Naive thymus-derived CD8-positive, alpha-beta T cell (primary cell): ENCODE results near the gene PPP1R12C. TPM values are rescaled to one million over a fixed set of nuclear protein-coding genes. Genes with fewer than 3 reads are reported as not detected.
"Not testable (repeated sequence)": the region's sequence is repeated elsewhere in the genome, so short reads cannot be mapped to it uniquely, and the experiment has no call there.

Experiments
- ATAC-seq, 2 donors: fragments of 150-1000 bp; cut with Tn5 transposase in 1 of 2; sonication (Bioruptor Pico), chemical (Tn5 transposase) in 1 of 2; 1 replicate in 1 of 2; 2 replicates in 1 of 2; pipeline ENCODE4 v1.10.0; 2021; ENCODE audit warnings: mild to moderate bottlenecking in 2 of 2, moderate library complexity in 2 of 2
- POLR2A ChIA-PET: fragments of 350-600 bp; sonication (Branson Sonifier 250); formaldehyde crosslinking; loops from one replicate; lab custom pipeline; 2021; ENCODE audit warnings: antibody characterized with exemption; lab: Charles Lee
- DNase-seq, 10 donors: peaks; one replicate each; pipeline versions ENCODE4 v3.0.0 to v3.0.0-alpha.2; 2020 to 2022
- H3K27ac Mint-ChIP-seq, 10 donors: one replicate each; pipeline ENCODE4 v1.8.0; 2020 to 2022; ENCODE audit warnings: mild to moderate bottlenecking in 10 of 10, mixed read lengths in 10 of 10, moderate library complexity in 4 of 10, inconsistent platforms in 1 of 10
- H3K27me3 Mint-ChIP-seq, 5 donors: one replicate each; pipeline ENCODE4 v1.8.0; 2021 to 2022; ENCODE audit warnings: mixed read lengths in 5 of 5
- H3K36me3 Mint-ChIP-seq, 3 donors: one replicate each; pipeline ENCODE4 v1.8.0; 2020 to 2022; ENCODE audit warnings: mixed read lengths in 3 of 3, mild to moderate bottlenecking in 2 of 3, inconsistent platforms in 1 of 3
- H3K4me1 Mint-ChIP-seq, 4 donors: one replicate each; pipeline ENCODE4 v1.8.0; 2021 to 2022; ENCODE audit warnings: mixed read lengths in 4 of 4
- H3K4me3 Mint-ChIP-seq, 10 donors: one replicate each; pipeline ENCODE4 v1.8.0; 2020 to 2022; ENCODE audit warnings: mild to moderate bottlenecking in 10 of 10, mixed read lengths in 10 of 10, moderate library complexity in 6 of 10, inconsistent platforms in 1 of 10
- H3K9me3 Mint-ChIP-seq, 9 donors: one replicate each; pipeline ENCODE4 v1.8.0; 2020 to 2022; ENCODE audit warnings: mixed read lengths in 9 of 9, mild to moderate bottlenecking in 3 of 9, inconsistent platforms in 1 of 9, moderate library complexity in 1 of 9
- polyA plus RNA-seq, 3 donors: library from polyadenylated mRNA; unstranded; fragments of 300-500 nt; fragmentation: Illumina TruSeq; gene quantifications; one replicate each; pipeline ENCODE4 v1.2.3, GENCODE V29; 2021
- total RNA-seq, 8 experiments: library from RNA in 2 of 8; stranded (reverse) in 2 of 8; gene quantifications; one replicate each; pipeline ENCODE4 v1.2.3 and lab custom pipeline; 2021 to 2026

Gene PPP1R12C
- total and polyA plus RNA-seq, 5 experiments from 2014 or later, result 2.7 to 141 (median 6.2) TPM

GRCh38 chr19:55115446-55116065, 1.9 kb downstream of the PPP1R12C start:
- peak overlapping the region; percentile 90 to 99 (median 96) for H3K4me3 Mint-ChIP-seq
- H3K9me3 Mint-ChIP-seq, result peaks cover 0 to 2% (median 0%) of the 10 kb centered on the region in 9 donors
- H3K4me1 Mint-ChIP-seq, result peaks cover 22 to 42% (median 38%) of the 10 kb centered on the region in 4 donors
- DNase-seq, result no peak
- POLR2A ChIA-PET, result no interaction called here
- peaks cover 0 to 3% (median 0%) of the 10 kb centered on the region in 3 donors for H3K36me3 Mint-ChIP-seq
- H3K27me3 Mint-ChIP-seq, result no peaks in the 10 kb centered on the region
- ATAC-seq, result no peak
- H3K27ac Mint-ChIP-seq, result peak overlapping the region; percentile 91 to 97 (median 96)

GRCh38 chr19:55114566-55115145, 2.8 kb downstream of the PPP1R12C start:
- no peaks in the 10 kb centered on the region for H3K27me3 Mint-ChIP-seq
- POLR2A ChIA-PET, result no interaction called here
- ATAC-seq, result no peak
- peaks cover 22 to 42% (median 38%) of the 10 kb centered on the region in 4 donors for H3K4me1 Mint-ChIP-seq
- peak overlapping the region in 3 of 10 donors; percentile 55 to 89 (median 70) for H3K27ac Mint-ChIP-seq
- peak overlapping the region in 9 of 10 donors; percentile 38 to 96 (median 64) for H3K4me3 Mint-ChIP-seq
- DNase-seq, result no peak
- H3K36me3 Mint-ChIP-seq, result peaks cover 0 to 10% (median 0%) of the 10 kb centered on the region in 3 donors
- H3K9me3 Mint-ChIP-seq, result peaks cover 0 to 2% (median 0%) of the 10 kb centered on the region in 9 donors

GRCh38 chr19:55113570-55114039, 3.8 kb downstream of the PPP1R12C start:
- ATAC-seq, result no peak
- POLR2A ChIA-PET, result no interaction called here
- H3K36me3 Mint-ChIP-seq, result peaks cover 0 to 18% (median 0%) of the 10 kb centered on the region in 3 donors
- H3K27ac Mint-ChIP-seq, result no peak overlapping the region
- H3K4me1 Mint-ChIP-seq, result peaks cover 22 to 38% (median 33%) of the 10 kb centered on the region in 4 donors
- DNase-seq, result no peak
- no peaks in the 10 kb centered on the region for H3K27me3 Mint-ChIP-seq
- peak overlapping the region in 1 of 10 donors; percentile 33 for H3K4me3 Mint-ChIP-seq
- H3K9me3 Mint-ChIP-seq, result peaks cover 0 to 2% (median 0%) of the 10 kb centered on the region in 9 donors

GRCh38 chr19:55112777-55113569, 4.5 kb downstream of the PPP1R12C start:
- no peak for ATAC-seq
- H3K36me3 Mint-ChIP-seq, result peaks cover 0 to 19% (median 0%) of the 10 kb centered on the region in 3 donors
- no peaks in the 10 kb centered on the region for H3K27me3 Mint-ChIP-seq
- POLR2A ChIA-PET, result no interaction called here
- no peak overlapping the region for H3K4me3 Mint-ChIP-seq
- DNase-seq, result no peak
- no peak overlapping the region for H3K27ac Mint-ChIP-seq
- H3K4me1 Mint-ChIP-seq, result peaks cover 22 to 33% (median 29%) of the 10 kb centered on the region in 4 donors
- peaks cover 0 to 2% (median 0%) of the 10 kb centered on the region in 9 donors for H3K9me3 Mint-ChIP-seq

GRCh38 chr19:55112246-55112776, 5.1 kb downstream of the PPP1R12C start:
- Mint-ChIP-seq H3K4me1 (peaks cover 20 to 28% (median 24%) of the 10 kb centered on the region in 4 donors), H3K27ac (no peak overlapping the region), H3K4me3 (no peak overlapping the region), H3K9me3 (peaks cover 0 to 2% (median 0%) of the 10 kb centered on the region in 9 donors), H3K36me3 (peaks cover 0 to 19% (median 0%) of the 10 kb centered on the region in 3 donors), H3K27me3 (no peaks in the 10 kb centered on the region)
- DNase-seq (no peak), ATAC-seq (no peak)
- POLR2A ChIA-PET, result no interaction called here

DNA sequence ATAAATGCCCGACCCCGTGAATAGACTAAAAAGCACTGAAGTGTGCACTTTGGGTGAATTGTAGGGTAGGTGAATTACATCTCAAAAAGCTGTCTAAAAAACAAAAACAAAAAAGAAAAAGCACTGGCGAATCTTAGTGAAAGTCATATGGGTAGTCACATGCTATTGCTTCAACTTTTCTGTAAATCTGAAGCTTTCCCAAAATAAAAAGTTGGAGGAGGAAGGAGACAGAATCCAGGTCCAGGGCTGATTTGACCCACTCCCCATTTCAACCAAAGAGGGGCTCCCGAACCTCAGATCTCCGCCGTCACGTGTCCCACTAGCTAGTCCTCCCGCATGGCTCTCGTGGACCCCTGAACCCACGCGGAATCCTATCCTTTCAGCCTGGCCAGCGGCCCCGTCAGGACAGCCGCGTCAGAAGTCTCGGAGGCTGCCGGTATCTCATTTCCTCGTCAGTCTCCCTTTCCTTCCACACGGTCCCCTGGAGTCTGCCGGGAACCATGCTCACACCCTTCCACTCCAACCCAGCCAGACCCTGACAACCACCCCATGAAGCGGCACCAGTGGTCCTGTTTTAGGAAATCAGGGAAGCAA, 6.1 kb downstream of the PPP1R12C start:
- DNase-seq, result no peak
- peaks cover 16 to 23% (median 18%) of the 10 kb centered on the region in 4 donors for H3K4me1 Mint-ChIP-seq
- H3K36me3 Mint-ChIP-seq, result peaks cover 0 to 23% (median 3%) of the 10 kb centered on the region in 3 donors
- no peak for ATAC-seq
- H3K4me3 Mint-ChIP-seq, result no peak overlapping the region
- peaks cover 0 to 2% (median 0%) of the 10 kb centered on the region in 9 donors for H3K9me3 Mint-ChIP-seq
- no peaks in the 10 kb centered on the region for H3K27me3 Mint-ChIP-seq
- H3K27ac Mint-ChIP-seq, result no peak overlapping the region
- POLR2A ChIA-PET, result no interaction called here

DNA sequence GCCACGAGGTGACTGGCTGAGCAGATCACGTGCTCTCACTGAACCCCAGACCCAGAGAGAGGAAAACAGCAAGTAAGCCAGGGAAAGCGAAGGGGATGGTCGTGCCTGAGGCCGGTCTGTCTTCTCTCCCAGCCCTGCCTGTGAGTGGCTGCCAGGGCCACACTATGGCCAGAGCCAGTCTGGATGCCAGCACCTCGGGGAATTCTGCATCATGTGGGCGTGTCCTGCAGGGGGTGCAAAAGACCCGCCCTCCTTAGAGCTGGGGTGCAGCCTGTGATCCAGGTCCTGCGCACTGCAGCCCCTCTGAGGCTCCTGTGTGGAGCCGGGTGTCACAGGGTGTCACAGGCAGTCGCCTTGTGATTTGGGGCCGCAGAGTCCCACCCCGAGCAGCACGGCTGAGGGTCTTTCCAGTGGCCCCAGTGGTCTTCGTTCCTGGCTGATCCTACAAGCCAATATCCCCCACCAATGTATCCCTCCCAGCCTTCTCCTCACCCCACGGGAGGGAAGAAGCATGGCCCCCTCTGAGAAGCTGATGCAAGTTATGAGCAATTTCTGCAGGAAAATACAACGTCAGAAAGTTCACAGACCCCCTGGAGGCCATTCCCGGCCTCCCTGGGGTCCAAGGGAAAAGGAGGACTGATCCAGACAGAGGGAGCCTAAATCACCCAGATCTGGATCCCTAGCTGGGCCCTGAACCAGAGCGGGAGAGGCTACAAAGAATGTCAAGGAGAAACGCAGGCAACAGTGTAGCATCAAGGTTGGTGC, 7.7 kb downstream of the PPP1R12C start:
- ATAC-seq (no peak), DNase-seq (no peak)
- H3K36me3 Mint-ChIP-seq, result peaks cover 0 to 32% (median 3%) of the 10 kb centered on the region in 3 donors
- H3K4me1 Mint-ChIP-seq, result peaks cover 1 to 8% (median 5%) of the 10 kb centered on the region in 4 donors
- peak overlapping the region in 2 of 10 donors; percentile 33 to 55 for H3K27ac Mint-ChIP-seq
- no peaks in the 10 kb centered on the region for H3K27me3 Mint-ChIP-seq
- H3K4me3 Mint-ChIP-seq, result peak overlapping the region in 1 of 10 donors; percentile 69
- H3K9me3 Mint-ChIP-seq, result peaks cover 0 to 2% (median 0%) of the 10 kb centered on the region in 9 donors
- POLR2A ChIA-PET, result interaction anchor here (0.7 kb wide), 1 partner anchor 24 kb away, joined by 4 read pairs; no protein-coding TSS in a partner anchor

DNA sequence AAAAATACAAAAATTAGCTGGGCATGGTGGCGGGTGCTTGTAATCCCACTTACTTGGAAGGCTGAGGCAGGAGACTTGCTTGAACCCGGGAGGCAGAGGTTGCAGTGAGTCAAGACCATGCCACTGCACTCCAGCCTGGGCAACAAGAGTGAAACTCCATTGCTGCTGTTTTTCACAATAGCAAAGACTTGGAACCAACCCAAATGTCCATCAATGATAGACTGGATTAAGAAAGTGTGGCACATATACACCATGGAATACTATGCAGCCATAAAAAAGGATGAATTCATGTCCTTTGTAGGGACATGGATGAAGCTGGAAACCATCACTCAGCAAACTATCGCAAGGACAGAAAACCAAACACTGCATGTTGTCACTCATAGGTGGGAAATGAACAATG, 10.2 kb downstream of the PPP1R12C start:
- H3K4me3 Mint-ChIP-seq, DNase-seq, H3K27ac Mint-ChIP-seq, POLR2A ChIA-PET, ATAC-seq, H3K9me3 Mint-ChIP-seq, H3K27me3 Mint-ChIP-seq, H3K4me1 Mint-ChIP-seq: not testable (repeated sequence)
- H3K36me3 Mint-ChIP-seq, result peaks cover 3 to 46% (median 13%) of the 10 kb centered on the region in 3 donors

DNA sequence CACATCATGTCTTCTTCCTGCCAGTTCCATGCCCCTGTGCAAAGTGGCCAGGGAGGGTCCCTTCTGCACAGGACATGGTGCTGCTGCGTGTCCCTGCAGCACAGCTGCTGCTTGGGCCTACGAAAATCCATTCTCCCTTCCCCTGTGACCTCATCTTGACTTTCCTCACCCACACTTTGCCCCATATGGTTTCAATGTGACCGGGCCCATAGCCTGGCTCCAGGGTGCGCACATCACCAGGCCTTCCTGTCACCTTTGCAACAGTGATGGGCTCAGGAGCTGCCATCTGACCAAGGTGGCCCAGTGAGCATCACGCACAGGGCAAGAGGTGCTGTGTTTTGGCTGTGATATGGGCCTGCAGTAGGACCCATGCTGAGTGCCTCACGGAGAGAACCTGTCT, 10.8 kb downstream of the PPP1R12C start:
- H3K4me1 Mint-ChIP-seq, result peaks cover 0 to 5% (median 3%) of the 10 kb centered on the region in 4 donors
- H3K36me3 Mint-ChIP-seq, result peaks cover 3 to 53% (median 17%) of the 10 kb centered on the region in 3 donors
- H3K27me3 Mint-ChIP-seq, result no peaks in the 10 kb centered on the region
- no peak for ATAC-seq
- H3K4me3 Mint-ChIP-seq, result no peak overlapping the region
- POLR2A ChIA-PET, result no interaction called here
- peaks cover 0 to 2% (median 0%) of the 10 kb centered on the region in 9 donors for H3K9me3 Mint-ChIP-seq
- H3K27ac Mint-ChIP-seq, result peak overlapping the region in 4 of 10 donors; percentile 15 to 77 (median 36)
- no peak for DNase-seq

DNA sequence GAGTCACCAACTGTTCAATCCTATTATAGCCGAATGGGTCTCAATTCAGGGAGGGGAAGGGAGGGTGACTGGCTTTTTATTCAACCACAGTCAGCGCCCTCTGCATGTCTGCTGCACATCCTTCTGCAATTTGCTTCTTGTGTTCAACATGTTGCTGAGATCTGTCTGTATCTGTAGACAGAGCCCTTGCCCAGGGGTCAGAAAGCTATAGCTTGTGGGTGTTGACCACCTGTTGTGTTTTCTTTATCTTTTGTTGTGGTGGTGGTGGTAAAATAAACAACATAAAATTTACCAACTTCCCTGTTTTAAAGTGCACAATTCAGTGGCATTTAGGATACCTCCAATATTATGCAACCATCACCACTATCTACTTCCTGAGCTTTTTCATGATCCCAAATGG, 12.2 kb downstream of the PPP1R12C start:
- DNase-seq (no peak), ATAC-seq (no peak)
- POLR2A ChIA-PET, result no interaction called here
- Mint-ChIP-seq H3K27me3 (no peaks in the 10 kb centered on the region), H3K9me3 (no peaks in the 10 kb centered on the region), H3K4me3 (no peak overlapping the region), H3K4me1 (peaks cover 0 to 3% (median 2%) of the 10 kb centered on the region in 4 donors), H3K27ac (peak overlapping the region in 1 of 10 donors; percentile 29), H3K36me3 (peaks cover 3 to 55% (median 22%) of the 10 kb centered on the region in 3 donors)

DNA sequence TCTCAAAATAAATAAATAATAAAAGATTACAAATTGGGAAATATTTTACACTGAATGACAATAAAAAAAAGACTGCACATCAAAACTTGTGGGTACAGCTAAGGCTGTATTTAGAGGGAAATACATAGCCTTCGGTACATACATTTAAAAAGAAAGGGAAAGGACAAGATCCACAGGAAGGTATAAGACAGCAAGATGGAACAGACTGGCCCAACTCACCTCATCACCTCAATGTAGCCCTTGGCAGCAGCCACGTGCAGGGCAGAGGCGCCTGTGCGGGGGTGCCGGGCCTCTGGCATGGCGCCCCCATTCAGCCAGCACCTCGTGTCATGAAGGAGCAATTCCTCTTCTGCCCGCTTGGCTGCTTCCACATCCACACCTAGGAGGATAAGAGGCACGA, 14.2 kb downstream of the PPP1R12C start:
- no peaks in the 10 kb centered on the region for H3K27me3 Mint-ChIP-seq
- H3K27ac Mint-ChIP-seq, result no peak overlapping the region
- POLR2A ChIA-PET, result no interaction called here
- no peaks in the 10 kb centered on the region for H3K9me3 Mint-ChIP-seq
- no peak overlapping the region for H3K4me3 Mint-ChIP-seq
- H3K36me3 Mint-ChIP-seq, result peaks cover 3 to 46% (median 27%) of the 10 kb centered on the region in 3 donors
- ATAC-seq, result no peak
- no peak for DNase-seq
- H3K4me1 Mint-ChIP-seq, result peaks cover 0 to 3% (median 1%) of the 10 kb centered on the region in 4 donors
